BLaER1 treated with 17β-estradiol and CSF1 and Interleukin-3, amounts not matched to agents 10 nM and 100 nM (cell line): ENCODE data around the gene ABHD12.
A peak's percentile ranks its signal among the peaks of the same experiment; 100 is the strongest.

Source experiments
- H3K27ac ChIP-seq, 11 experiments: shearing (Covaris generic); formaldehyde crosslinking; 2 replicates each; pipeline ENCODE4 v1.8.1; 2022
- H3K27me3 ChIP-seq, 11 experiments: shearing (Covaris generic); formaldehyde crosslinking; 2 replicates each; pipeline ENCODE4 v1.8.1; 2022
- H3K36me3 ChIP-seq, 11 experiments: shearing (Covaris generic); formaldehyde crosslinking; 2 replicates each; pipeline ENCODE4 v1.8.1; 2022
- H3K4me1 ChIP-seq, 10 experiments: shearing (Covaris generic); formaldehyde crosslinking; 2 replicates each; pipeline ENCODE4 v1.8.1; 2022
- H3K4me2 ChIP-seq, 11 experiments: shearing (Covaris generic); formaldehyde crosslinking; 2 replicates each; pipeline ENCODE4 v1.8.1; 2022
- H3K4me3 ChIP-seq, 10 experiments: shearing (Covaris generic); formaldehyde crosslinking; 2 replicates each; pipeline ENCODE4 v1.8.1; 2022
- H3K9ac ChIP-seq, 11 experiments: shearing (Covaris generic); formaldehyde crosslinking; 2 replicates each; pipeline ENCODE4 v1.8.1; 2022
- H3K9me3 ChIP-seq, 11 experiments: shearing (Covaris generic); formaldehyde crosslinking; replicated peaks in 1 of 11; 2 replicates each; pipeline ENCODE4 v1.8.1; 2022
- H4K20me1 ChIP-seq, 11 experiments: shearing (Covaris generic); formaldehyde crosslinking; 2 replicates each; pipeline ENCODE4 v1.8.1; 2022
- Cebpa-rat ChIP-seq, 11 experiments: shearing (Covaris generic); IDR thresholded peaks; 2 replicates each; pipeline ENCODE4 v1.8.1; 2022

The ABHD12 gene

DNA sequence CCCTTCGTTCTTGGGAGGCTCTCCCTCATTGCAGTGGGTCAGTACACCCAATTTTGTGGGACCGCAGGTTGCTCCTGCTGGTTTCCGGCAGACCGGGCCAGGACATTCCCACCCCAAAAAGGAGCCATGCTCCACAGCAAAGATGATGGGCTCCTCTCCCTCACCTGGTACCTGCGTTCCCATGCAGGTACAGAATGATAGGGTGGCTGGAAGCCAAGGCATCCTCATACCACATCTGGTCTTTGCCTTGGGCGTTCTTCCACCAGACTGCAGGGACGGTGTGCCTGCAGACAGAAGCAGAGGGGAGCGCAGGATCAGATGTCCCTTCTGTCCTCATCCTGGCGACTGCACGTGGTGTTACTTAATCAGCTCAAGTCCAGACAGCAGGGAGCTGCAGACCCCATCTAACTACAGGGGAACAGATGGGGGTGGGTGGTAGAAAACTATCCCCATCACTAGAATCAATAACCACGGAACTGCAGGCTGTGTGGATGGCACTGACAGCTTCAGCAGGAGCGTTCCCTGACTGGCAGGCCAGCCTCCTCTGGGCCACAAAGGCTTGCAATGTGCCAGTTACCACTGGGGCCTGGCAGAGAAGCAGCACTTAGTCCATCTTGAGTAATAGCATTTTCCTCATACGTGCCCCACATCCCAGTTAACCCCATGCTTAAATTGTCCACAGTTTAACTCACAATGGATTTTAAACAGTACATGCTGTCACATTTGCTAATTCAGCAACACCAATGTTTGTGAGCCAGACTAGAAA lies 70.4 kb downstream of the ABHD12 start:
- Histone ChIP-seq H3K4me1 (peaks cover 62 to 97% (median 70%) of the 10 kb centered on the region in 10 experiments), H3K9ac (peak overlapping the region in 10 of 11 experiments; percentile 38 to 83 (median 78); a peak in 14 of 22 replicates), H3K27ac (peak overlapping the region in 9 of 11 experiments; percentile 34 to 95 (median 92); a peak in 15 of 22 replicates), H4K20me1 (peaks cover 0 to 17% (median 0%) of the 10 kb centered on the region in 11 experiments; a peak in 4 of 22 replicates), H3K27me3 (no peaks in the 10 kb centered on the region), H3K4me3 (peak overlapping the region in 2 of 10 experiments; percentile 3 to 31; a peak in 2 of 20 replicates), H3K9me3 (no peaks in the 10 kb centered on the region), H3K4me2 (peak overlapping the region; percentile 82 to 95 (median 89)), H3K36me3 (peaks cover 28 to 58% (median 38%) of the 10 kb centered on the region in 11 experiments)
- no peak for TF ChIP-seq Cebpa-rat (IDR thresholded peaks at IDR 0.05)

- Histone ChIP-seq H3K27ac (peak overlapping the region; percentile 34 to 95 (median 92); a peak in 21 of 22 replicates), H3K9me3 (no peaks in the 10 kb centered on the region), H3K9ac (peak overlapping the region; percentile 38 to 84 (median 79); a peak in 21 of 22 replicates), H3K36me3 (peaks cover 29 to 66% (median 45%) of the 10 kb centered on the region in 11 experiments), H3K4me3 (peak overlapping the region in 9 of 10 experiments; percentile 3 to 47 (median 31); a peak in 14 of 20 replicates), H3K27me3 (no peaks in the 10 kb centered on the region), H4K20me1 (peaks cover 0 to 12% (median 0%) of the 10 kb centered on the region in 11 experiments; a peak in 4 of 22 replicates), H3K4me1 (peaks cover 55 to 97% (median 65%) of the 10 kb centered on the region in 10 experiments), H3K4me2 (peak overlapping the region; percentile 82 to 95 (median 89))
- no peak for TF ChIP-seq Cebpa-rat (IDR thresholded peaks at IDR 0.05)
Measured at GRCh38 chr20:25319241-25320034, 71.2 kb downstream of the ABHD12 start.

DNA sequence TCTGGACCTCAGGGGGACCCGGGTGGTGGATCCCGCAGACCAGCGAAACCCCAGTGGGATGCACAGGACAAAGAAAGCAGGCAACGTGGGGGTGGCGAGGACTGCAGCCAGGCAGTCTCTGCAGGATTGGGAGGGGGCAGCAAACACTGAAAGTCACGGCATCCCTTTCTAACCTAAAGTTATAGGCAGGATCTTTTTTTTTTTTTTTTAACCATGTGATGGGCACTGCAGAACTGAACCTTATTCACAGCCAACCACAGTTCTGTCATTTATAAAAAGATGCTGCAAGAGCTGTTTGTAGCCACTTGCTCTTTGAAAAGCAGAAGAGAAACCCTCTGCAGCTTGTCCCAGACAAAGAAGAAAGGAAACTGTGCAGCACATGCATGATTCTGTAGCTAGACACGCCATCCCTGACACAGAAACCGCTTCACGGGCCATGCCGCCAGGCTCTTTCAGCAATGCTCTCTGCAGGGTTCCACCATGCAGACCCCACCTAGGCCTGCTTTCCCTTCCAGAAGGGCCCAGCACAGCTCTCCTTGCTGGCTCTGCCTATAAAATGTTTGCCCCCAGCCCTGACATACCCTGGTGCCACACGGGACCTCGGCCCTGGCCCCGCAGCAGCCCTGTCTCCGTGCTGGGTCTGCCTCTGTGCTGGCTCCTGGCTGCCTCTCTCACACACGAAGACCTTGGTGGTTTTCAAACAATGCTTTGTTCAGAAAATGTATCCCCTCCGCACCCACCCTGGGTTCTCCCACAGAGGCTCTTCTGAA lies 72.0 kb downstream of the ABHD12 start:
- peak overlapping the region; percentile 40 to 84 (median 79); a peak in 21 of 22 replicates for H3K9ac ChIP-seq
- H3K27ac ChIP-seq = peak overlapping the region; percentile 47 to 95 (median 92); a peak in 21 of 22 replicates
- H3K9me3 ChIP-seq = no peaks in the 10 kb centered on the region
- peaks cover 29 to 70% (median 49%) of the 10 kb centered on the region in 11 experiments for H3K36me3 ChIP-seq
- peak overlapping the region; percentile 12 to 47 (median 37); a peak in 17 of 20 replicates for H3K4me3 ChIP-seq
- H4K20me1 ChIP-seq = peaks cover 0 to 9% (median 0%) of the 10 kb centered on the region in 11 experiments; a peak in 3 of 22 replicates
- H3K4me1 ChIP-seq = peaks cover 48 to 97% (median 64%) of the 10 kb centered on the region in 10 experiments
- no peaks in the 10 kb centered on the region for H3K27me3 ChIP-seq
- peak overlapping the region; percentile 82 to 95 (median 89) for H3K4me2 ChIP-seq
- TF ChIP-seq Cebpa-rat (IDR thresholded peaks at IDR 0.05) = peak in 2 of 11 experiments; percentile 7 to 25; a peak in 1 of 22 replicates

DNA sequence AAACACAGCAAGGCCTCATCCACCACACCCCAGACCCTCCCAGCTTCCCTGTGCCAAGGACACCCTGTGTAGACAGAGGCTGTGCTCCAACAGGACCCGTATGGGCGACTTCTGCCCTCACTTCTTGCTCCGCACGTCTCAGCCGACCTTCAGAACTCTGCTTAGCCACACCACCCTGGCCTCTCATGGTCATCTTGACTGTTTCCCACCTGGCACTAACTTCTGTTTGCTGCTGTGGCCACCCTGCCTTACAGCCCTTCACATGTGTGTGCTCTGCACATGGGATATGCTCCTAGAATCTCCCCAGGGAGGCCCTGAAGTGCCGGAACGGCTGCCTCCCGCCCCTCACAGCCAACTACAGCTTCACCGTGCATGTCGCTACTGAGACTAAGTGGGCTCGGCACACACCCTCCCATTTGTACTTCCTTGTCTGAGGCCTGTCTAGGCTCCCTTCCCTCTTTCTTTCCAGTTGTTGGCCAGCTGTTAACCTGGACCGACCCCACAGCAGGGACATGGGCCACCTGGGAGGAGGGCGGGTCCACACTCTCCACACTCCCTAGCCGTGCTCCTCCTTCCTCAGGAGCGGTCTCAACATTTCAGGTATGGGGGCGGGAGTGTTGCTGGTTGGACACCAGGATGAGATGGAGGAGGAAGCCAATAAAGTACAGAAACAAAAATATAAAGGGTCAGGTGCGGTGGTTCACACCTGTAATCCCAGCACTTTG lies 73.1 kb downstream of the ABHD12 start:
- H4K20me1 ChIP-seq = peaks cover 0 to 9% (median 0%) of the 10 kb centered on the region in 11 experiments; a peak in 2 of 22 replicates
- H3K9me3 ChIP-seq = no peaks in the 10 kb centered on the region
- H3K4me3 ChIP-seq = peak overlapping the region in 3 of 10 experiments; percentile 4 to 47 (median 37); a peak in 5 of 20 replicates
- H3K9ac ChIP-seq = peak overlapping the region; percentile 40 to 84 (median 79)
- no peaks in the 10 kb centered on the region for H3K27me3 ChIP-seq
- H3K4me2 ChIP-seq = peak overlapping the region; percentile 82 to 95 (median 89)
- peak overlapping the region; percentile 47 to 95 (median 92) for H3K27ac ChIP-seq
- H3K36me3 ChIP-seq = peaks cover 22 to 61% (median 38%) of the 10 kb centered on the region in 11 experiments
- H3K4me1 ChIP-seq = peaks cover 48 to 87% (median 64%) of the 10 kb centered on the region in 10 experiments
- TF ChIP-seq Cebpa-rat (IDR thresholded peaks at IDR 0.05) = no peak

GRCh38 chr20:25316506-25317190 lies 74.0 kb downstream of the ABHD12 start:
- Histone ChIP-seq H3K4me2 (peak overlapping the region; percentile 82 to 95 (median 89); a peak in 21 of 22 replicates), H3K36me3 (peaks cover 19 to 54% (median 31%) of the 10 kb centered on the region in 11 experiments), H3K9me3 (peaks cover 0 to 7% (median 0%) of the 10 kb centered on the region in 11 experiments; a peak in 2 of 22 replicates), H3K4me1 (peaks cover 49 to 88% (median 68%) of the 10 kb centered on the region in 10 experiments), H3K4me3 (no peak overlapping the region; a peak in 1 of 20 replicates), H3K9ac (peak overlapping the region in 7 of 11 experiments; percentile 40 to 84 (median 78); a peak in 7 of 22 replicates), H3K27ac (peak overlapping the region in 8 of 11 experiments; percentile 58 to 95 (median 92); a peak in 16 of 22 replicates), H3K27me3 (no peaks in the 10 kb centered on the region), H4K20me1 (peaks cover 0 to 9% (median 0%) of the 10 kb centered on the region in 11 experiments; a peak in 2 of 22 replicates)
- no peak for TF ChIP-seq Cebpa-rat (IDR thresholded peaks at IDR 0.05)

DNA sequence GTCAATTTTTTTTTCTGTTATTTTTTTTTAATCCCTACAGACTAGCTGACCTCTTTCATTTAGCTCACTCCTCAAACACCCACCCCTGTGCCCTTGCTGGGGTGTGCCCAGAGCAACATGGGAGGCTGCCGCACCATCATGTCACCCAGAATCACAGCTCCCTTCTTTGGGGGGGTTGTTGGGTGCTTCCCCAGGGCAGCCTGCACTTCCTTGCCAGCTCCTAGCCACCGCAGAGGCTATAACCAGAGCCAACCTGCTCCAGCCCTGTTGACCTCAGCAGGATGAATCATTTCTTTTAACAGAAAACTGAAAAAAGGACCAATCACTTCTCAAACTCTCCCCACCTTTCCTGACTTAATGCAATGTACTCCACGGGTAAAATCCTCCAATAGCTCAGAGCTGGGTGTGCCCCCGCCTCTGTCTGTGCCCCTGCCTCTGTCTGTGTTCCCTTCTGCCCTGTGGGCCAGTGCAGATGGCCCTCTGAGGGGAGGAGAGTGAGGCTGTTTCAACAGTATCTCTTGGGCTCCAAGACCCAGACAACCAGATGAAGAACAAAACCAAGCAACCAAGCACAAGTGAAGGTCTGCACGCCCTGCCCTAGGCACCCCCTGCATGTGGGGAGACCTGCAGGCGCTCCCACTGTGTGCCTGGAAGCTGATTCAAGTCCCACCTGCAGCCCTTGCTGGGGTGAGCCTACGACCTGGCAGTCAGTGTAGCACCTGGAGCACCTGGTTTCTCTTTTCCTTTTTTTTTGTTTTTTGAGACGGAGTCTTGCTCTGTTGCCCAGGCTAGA lies 75.0 kb downstream of the ABHD12 start:
- no peak overlapping the region for H3K4me3 ChIP-seq
- H3K27me3 ChIP-seq = no peaks in the 10 kb centered on the region
- H3K9ac ChIP-seq = no peak overlapping the region; a peak in 2 of 22 replicates
- H3K27ac ChIP-seq = no peak overlapping the region; a peak in 1 of 22 replicates
- H3K36me3 ChIP-seq = peaks cover 13 to 46% (median 29%) of the 10 kb centered on the region in 11 experiments; a peak in 20 of 22 replicates
- peaks cover 0 to 9% (median 0%) of the 10 kb centered on the region in 11 experiments; a peak in 2 of 22 replicates for H4K20me1 ChIP-seq
- no peak for TF ChIP-seq Cebpa-rat (IDR thresholded peaks at IDR 0.05)
- H3K9me3 ChIP-seq = peaks cover 0 to 7% (median 0%) of the 10 kb centered on the region in 11 experiments; a peak in 2 of 22 replicates
- H3K4me2 ChIP-seq = peak overlapping the region in 4 of 11 experiments; percentile 23 to 66 (median 52); a peak in 5 of 22 replicates
- peaks cover 49 to 88% (median 74%) of the 10 kb centered on the region in 10 experiments for H3K4me1 ChIP-seq
